ENCODE measurements around the gene MGAT4A. TPM values are rescaled to one million over a fixed set of nuclear protein-coding genes. Genes with fewer than 3 reads are reported as not detected.

MGAT4A gene
- total RNA-seq, 1 donor from 2014 or later: 12.2 TPM

DNA sequence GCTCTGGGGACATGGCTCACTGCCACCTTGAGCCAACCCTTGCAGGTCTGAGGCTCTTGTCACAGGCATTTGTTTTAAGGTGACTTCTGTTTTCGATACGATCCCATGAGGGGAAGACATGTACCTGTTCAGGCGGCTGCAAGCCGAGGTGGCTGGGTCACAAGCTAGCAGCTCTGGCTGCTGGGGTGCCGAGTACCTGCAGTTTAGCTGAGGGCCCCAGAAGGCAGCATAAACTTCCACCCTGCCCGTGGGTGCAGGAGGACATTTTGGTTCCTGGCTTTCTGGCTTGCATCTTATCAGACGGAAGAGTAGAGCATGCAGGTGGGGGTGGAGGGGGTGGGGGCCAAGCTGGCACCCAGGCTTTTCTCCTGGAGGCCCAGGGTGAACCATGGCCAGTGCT lies 151.0 kb downstream of the MGAT4A start:
- Mint-ChIP-seq H3K4me3 (no peak overlapping the region), H3K9me3 (no peaks in the 10 kb centered on the region), H3K27ac (ENCODE audit: unreplicated experiment) (no peak overlapping the region), H3K36me3 (ENCODE audit: low read depth) (no peaks in the 10 kb centered on the region), H3K4me1 (no peaks in the 10 kb centered on the region), H3K27me3 (ENCODE audit: low read depth) (no peaks in the 10 kb centered on the region)
- no peak for DNase-seq (ENCODE audit: low read depth, low spot score)
- TF ChIP-seq CTCF (conservative IDR thresholded peaks at IDR 0.05): no peak

- Mint-ChIP-seq H3K36me3 (ENCODE audit: low read depth) (no peaks in the 10 kb centered on the region), H3K27ac (ENCODE audit: unreplicated experiment) (no peak overlapping the region), H3K4me1 (no peaks in the 10 kb centered on the region), H3K9me3 (no peaks in the 10 kb centered on the region), H3K4me3 (no peak overlapping the region), H3K27me3 (ENCODE audit: low read depth) (no peaks in the 10 kb centered on the region)
- DNase-seq (ENCODE audit: low read depth, low spot score): no peak
- no peak for TF ChIP-seq CTCF (conservative IDR thresholded peaks at IDR 0.05)
Observed at GRCh38 chr2:98578231-98578630, 152.7 kb downstream of the MGAT4A start.

GRCh38 chr2:98577313-98577712 lies 153.6 kb downstream of the MGAT4A start:
- no peaks in the 10 kb centered on the region for H3K4me1 Mint-ChIP-seq
- no peak overlapping the region for H3K27ac Mint-ChIP-seq (ENCODE audit: unreplicated experiment)
- TF ChIP-seq CTCF (conservative IDR thresholded peaks at IDR 0.05): peak; percentile 31
- no peaks in the 10 kb centered on the region for H3K9me3 Mint-ChIP-seq
- H3K4me3 Mint-ChIP-seq: no peak overlapping the region
- H3K27me3 Mint-ChIP-seq (ENCODE audit: low read depth): no peaks in the 10 kb centered on the region
- DNase-seq (ENCODE audit: low read depth, low spot score): no peak
- H3K36me3 Mint-ChIP-seq (ENCODE audit: low read depth): no peaks in the 10 kb centered on the region

DNA sequence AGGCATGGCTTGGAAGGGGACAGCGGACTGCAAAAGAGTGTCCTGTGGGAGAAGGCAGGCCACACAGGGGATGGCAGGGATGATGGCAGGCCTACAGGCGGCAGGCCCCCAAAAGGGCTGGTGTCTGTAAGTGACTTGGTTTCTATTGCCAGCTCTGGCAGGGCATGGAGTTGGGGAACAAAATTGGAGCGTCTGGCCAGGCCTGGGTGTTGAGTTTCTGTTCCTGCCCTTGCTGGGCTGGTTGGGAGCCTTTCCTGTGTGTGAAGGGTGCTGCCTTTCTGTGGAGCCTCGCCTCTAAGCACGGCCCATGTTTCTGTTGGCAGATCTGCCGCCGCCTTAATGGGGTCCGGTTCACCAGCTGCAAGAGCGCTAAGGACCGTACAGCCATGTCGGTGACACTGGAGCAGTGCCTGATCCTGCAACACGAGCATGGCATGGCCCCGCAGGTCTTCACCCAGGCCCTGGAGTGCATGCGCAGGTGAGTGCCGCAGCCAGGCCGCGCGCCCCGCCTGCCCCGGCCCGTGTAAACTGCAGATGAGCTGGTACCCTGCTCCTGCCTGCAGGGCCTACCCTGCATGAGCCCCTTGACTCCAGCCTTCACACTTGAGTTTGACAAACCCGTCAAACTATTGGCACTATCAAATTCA lies 154.1 kb downstream of the MGAT4A start:
- Mint-ChIP-seq H3K27me3 (ENCODE audit: low read depth) (no peaks in the 10 kb centered on the region), H3K4me1 (no peaks in the 10 kb centered on the region), H3K36me3 (ENCODE audit: low read depth) (no peaks in the 10 kb centered on the region), H3K9me3 (no peaks in the 10 kb centered on the region), H3K27ac (ENCODE audit: unreplicated experiment) (no peak overlapping the region), H3K4me3 (no peak overlapping the region)
- TF ChIP-seq CTCF (conservative IDR thresholded peaks at IDR 0.05): no peak
- DNase-seq (ENCODE audit: low read depth, low spot score): no peak

DNA sequence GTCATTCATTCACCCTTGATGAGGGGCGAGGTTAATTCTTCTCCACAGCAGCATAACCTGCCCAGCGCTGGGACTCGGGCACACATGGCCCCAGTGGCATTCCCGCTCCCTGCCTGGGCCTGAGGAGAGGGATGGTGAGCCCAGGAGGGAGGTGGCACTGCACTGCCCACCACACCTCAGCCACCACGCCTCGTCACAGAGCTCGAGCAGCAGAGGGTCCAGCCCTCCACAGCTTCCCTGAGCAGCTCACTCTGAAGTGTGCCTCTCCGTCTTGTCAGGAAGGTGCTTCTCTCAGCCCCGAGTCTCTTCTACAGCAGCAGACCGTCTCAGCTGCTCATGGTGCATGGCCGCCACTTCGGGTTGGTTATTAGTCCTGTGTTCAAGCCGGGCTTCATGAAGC lies 157.5 kb downstream of the MGAT4A start:
- no peak for TF ChIP-seq CTCF (conservative IDR thresholded peaks at IDR 0.05)
- no peaks in the 10 kb centered on the region for H3K36me3 Mint-ChIP-seq (ENCODE audit: low read depth)
- H3K4me1 Mint-ChIP-seq: no peaks in the 10 kb centered on the region
- H3K9me3 Mint-ChIP-seq: no peaks in the 10 kb centered on the region
- DNase-seq (ENCODE audit: low read depth, low spot score): no peak
- H3K27me3 Mint-ChIP-seq (ENCODE audit: low read depth): no peaks in the 10 kb centered on the region
- no peak overlapping the region for H3K27ac Mint-ChIP-seq (ENCODE audit: unreplicated experiment)
- H3K4me3 Mint-ChIP-seq: no peak overlapping the region
